ENCODE data around the gene ZNF407. TPM values are rescaled to one million over a fixed set of nuclear protein-coding genes. Genes with fewer than 3 reads are reported as not detected.

Gene ZNF407
- total and polyA plus RNA-seq, 11 donors: 3.8 to 14.7 (median 11.5) TPM

GRCh38 chr18:74633652-74634352, 36.1 kb downstream of the ZNF407 start:
- ATAC-seq: no peak
- Histone ChIP-seq H3K4me1 (peaks cover 0 to 22% (median 0%) of the 10 kb centered on the region in 12 donors), H3K4me3 (no peak overlapping the region), H3K9me3 (no peaks in the 10 kb centered on the region), H3K36me3 (peaks cover 0 to 47% (median 30%) of the 10 kb centered on the region in 9 donors), H3K27ac (no peak overlapping the region), H3K27me3 (no peaks in the 10 kb centered on the region)
- 95% methylated on average over 13 of the region's 13 CpGs for WGBS, 4 donors
- intact Hi-C loops (cut with DNase I): no loop called here
- no peak for TF ChIP-seq CTCF (IDR thresholded peaks at IDR 0.05)
- no peak for TF ChIP-seq POLR2A (IDR thresholded peaks at IDR 0.05)
- DNase-seq: no peak

GRCh38 chr18:74635224-74635975, 37.7 kb downstream of the ZNF407 start:
- ATAC-seq (no peak), DNase-seq (no peak)
- Histone ChIP-seq H3K9me3 (no peaks in the 10 kb centered on the region), H3K27ac (no peak overlapping the region), H3K27me3 (no peaks in the 10 kb centered on the region), H3K4me3 (no peak overlapping the region), H3K36me3 (peaks cover 0 to 47% (median 30%) of the 10 kb centered on the region in 9 donors), H3K4me1 (peaks cover 0 to 22% (median 0%) of the 10 kb centered on the region in 12 donors)
- WGBS, 4 donors: 92 to 94% (median 93%) methylated on average over 15 of the region's 15 CpGs
- intact Hi-C loops (cut with DNase I): no loop called here
- TF ChIP-seq CTCF (IDR thresholded peaks at IDR 0.05) (no peak), POLR2A (IDR thresholded peaks at IDR 0.05) (no peak)

- DNase-seq: no peak
- Histone ChIP-seq H3K36me3 (peaks cover 0 to 43% (median 22%) of the 10 kb centered on the region in 9 donors), H3K4me1 (peaks cover 0 to 6% (median 0%) of the 10 kb centered on the region in 12 donors), H3K27ac (no peak overlapping the region), H3K27me3 (no peaks in the 10 kb centered on the region), H3K9me3 (no peaks in the 10 kb centered on the region), H3K4me3 (no peak overlapping the region)
- intact Hi-C loops (cut with DNase I): no loop called here
- no peak for ATAC-seq
- 92 to 100% (median 96%) methylated on average over 1 of the region's 1 CpG for WGBS, 4 donors
- TF ChIP-seq CTCF (IDR thresholded peaks at IDR 0.05): no peak
- TF ChIP-seq POLR2A (IDR thresholded peaks at IDR 0.05): no peak
Observed at GRCh38 chr18:74637070-74637469, 39.4 kb downstream of the ZNF407 start.

- TF ChIP-seq CTCF (IDR thresholded peaks at IDR 0.05): no peak
- TF ChIP-seq POLR2A (IDR thresholded peaks at IDR 0.05): no peak
- WGBS, 4 donors: 88 to 96% (median 92%) methylated on average over 3 of the region's 3 CpGs
- DNase-seq: no peak
Observed at GRCh38 chr18:74638210-74638609, 40.5 kb downstream of the ZNF407 start.

More at GRCh38 chr18:74638210-74638609, 40.5 kb downstream of the ZNF407 start:
- H3K4me3 ChIP-seq: no peak overlapping the region
- H3K9me3 ChIP-seq: no peaks in the 10 kb centered on the region
- ATAC-seq: no peak
- intact Hi-C loops (cut with DNase I): no loop called here
- no peaks in the 10 kb centered on the region for H3K27me3 ChIP-seq
- no peaks in the 10 kb centered on the region for H3K4me1 ChIP-seq
- no peak overlapping the region for H3K27ac ChIP-seq
- peaks cover 0 to 42% (median 11%) of the 10 kb centered on the region in 9 donors for H3K36me3 ChIP-seq

Data from heart left ventricle (tissue), 16 donors.